Fibroblast of lung (primary cell): ENCODE data around the gene UBXN6. TPM values are rescaled to one million over a fixed set of nuclear protein-coding genes. Genes with fewer than 3 reads are reported as not detected.

ENCODE experiments used
- DNase-seq, 2 donors: peaks; one replicate each; pipeline versions ENCODE4 v3.0.0 to v3.0.0-alpha.2; 2010; ENCODE audit warnings: low read depth in 2 of 2
- H2AFZ ChIP-seq: 2 replicates; pipeline ENCODE4 v1.5.1; 2012; ENCODE audit warnings: low read length, control low read depth, inconsistent platforms
- H3K27ac ChIP-seq: 2 replicates; pipeline ENCODE4 v1.5.1; 2011; ENCODE audit warnings: low read length, control low read depth; ENCODE audit not compliant: insufficient read depth
- H3K27me3 ChIP-seq: 2 replicates; pipeline ENCODE4 v1.5.1; 2011; ENCODE audit warnings: mild to moderate bottlenecking, low read length; ENCODE audit not compliant: control insufficient read depth, insufficient read depth
- H3K36me3 ChIP-seq: 2 replicates; pipeline ENCODE4 v1.5.1; 2011; ENCODE audit warnings: low read length; ENCODE audit not compliant: control insufficient read depth, insufficient read depth
- H3K4me1 ChIP-seq: 2 replicates; pipeline ENCODE4 v1.5.1; 2011; ENCODE audit warnings: low read length; ENCODE audit not compliant: control insufficient read depth, insufficient read depth; ENCODE audit errors: extremely low read depth
- H3K4me2 ChIP-seq: 2 replicates; pipeline ENCODE4 v1.5.1; 2011; ENCODE audit warnings: low read length, control low read depth; ENCODE audit not compliant: insufficient read depth; ENCODE audit errors: extremely low read depth
- H3K4me3 ChIP-seq, 4 experiments: fragments of 200-600 bp in 1 of 4; sonication (generic) in 1 of 4; replicated peaks in 1 of 4; 2 replicates each; pipeline ENCODE4 v1.5.1; 2011 to 2016; ENCODE audit warnings: low read length in 4 of 4, low read depth in 3 of 4, mild to moderate bottlenecking in 3 of 4, control low read depth in 2 of 4, inconsistent platforms in 1 of 4, mixed read lengths in 1 of 4; ENCODE audit not compliant: insufficient read depth in 1 of 4; ENCODE audit errors: control extremely low read depth in 1 of 4
- H3K79me2 ChIP-seq: 2 replicates; pipeline ENCODE4 v1.5.1; 2012; ENCODE audit warnings: mild to moderate bottlenecking, low read length, inconsistent platforms; ENCODE audit not compliant: control insufficient read depth, insufficient read depth
- H3K9ac ChIP-seq: 2 replicates; pipeline ENCODE4 v1.5.1; 2011; ENCODE audit warnings: mild to moderate bottlenecking, low read length, control low read depth; ENCODE audit not compliant: insufficient read depth
- H3K9me3 ChIP-seq: 2 replicates; pipeline ENCODE4 v1.5.1; 2012; ENCODE audit warnings: low read depth, low read length; ENCODE audit not compliant: control insufficient read depth, insufficient read depth
- H4K20me1 ChIP-seq: 2 replicates; pipeline ENCODE4 v1.5.1; 2011; ENCODE audit warnings: low read length; ENCODE audit not compliant: control insufficient read depth, insufficient read depth; ENCODE audit errors: extremely low read depth
- CTCF ChIP-seq, 2 donors: IDR thresholded peaks in 1 of 2; conservative IDR thresholded peaks in 1 of 2; 1 replicate in 1 of 2; 2 replicates in 1 of 2; pipeline ENCODE4 v1.5.1; 2011 to 2012; ENCODE audit warnings: low read length in 2 of 2, control low read depth in 1 of 2, inconsistent platforms in 1 of 2, low read depth in 1 of 2, mild to moderate bottlenecking in 1 of 2
- EZH2 ChIP-seq: IDR thresholded peaks from 2 replicates; pipeline ENCODE4 v1.5.1; 2012; ENCODE audit warnings: low read length, control low read depth, mild to moderate bottlenecking; ENCODE audit errors: missing control alignments
- polyA plus RNA-seq, 2 donors: library from polyadenylated mRNA; depleted of rRNA in 1 of 2; stranded (reverse) in 1 of 2; unstranded in 1 of 2; fragments of >200 nt; gene quantifications; 2 replicates each; pipeline ENCODE4 v1.2.1, GENCODE V29; 2011 to 2012; ENCODE audit warnings: missing spikeins in 1 of 2
- total RNA-seq: library from RNA; depleted of rRNA; stranded (reverse); fragments of >200 nt; gene quantifications from 2 replicates; pipeline ENCODE4 v1.2.1, GENCODE V29; 2014

UBXN6 gene
- total and polyA plus RNA-seq, 2 donors (not counting 1 experiment from before 2014, with no cell fraction given), result 49.1 to 114 TPM

GRCh38 chr19:4448147-4448985, 9.2 kb downstream of the UBXN6 start:
- Histone ChIP-seq H3K9ac (no peak overlapping the region), H3K27me3 (no peaks in the 10 kb centered on the region), H3K4me3 (no peak overlapping the region), H4K20me1 (no peaks in the 10 kb centered on the region), H3K27ac (no peak overlapping the region), H3K9me3 (no peaks in the 10 kb centered on the region), H2AFZ (no peak overlapping the region), H3K4me1 (peaks cover 2% of the 10 kb centered on the region), H3K4me2 (no peak overlapping the region), H3K79me2 (no peaks in the 10 kb centered on the region), H3K36me3 (peaks cover 63% of the 10 kb centered on the region)
- DNase-seq, result no peak
- TF ChIP-seq CTCF (conservative IDR thresholded peaks at IDR 0.05 in 1 of 2, IDR thresholded peaks at IDR 0.05 in 1 of 2; ENCODE audit: low read depth in 1 of 2, low read length in 2 of 2) (no peak), EZH2 (no peak)

- no peaks in the 10 kb centered on the region for H3K27me3 ChIP-seq
- TF ChIP-seq EZH2 (no peak), CTCF (conservative IDR thresholded peaks at IDR 0.05 in 1 of 2, IDR thresholded peaks at IDR 0.05 in 1 of 2; ENCODE audit: low read depth in 1 of 2, low read length in 2 of 2) (no peak)
- H3K4me1 ChIP-seq, result peaks cover 2% of the 10 kb centered on the region
- DNase-seq, result no peak
- H3K4me3 ChIP-seq, result no peak overlapping the region
- no peaks in the 10 kb centered on the region for H3K9me3 ChIP-seq
- peaks cover 56% of the 10 kb centered on the region for H3K36me3 ChIP-seq
- H4K20me1 ChIP-seq, result no peaks in the 10 kb centered on the region
- no peak overlapping the region for H3K9ac ChIP-seq
- no peak overlapping the region for H3K4me2 ChIP-seq
- no peak overlapping the region for H3K27ac ChIP-seq
- H3K79me2 ChIP-seq, result no peaks in the 10 kb centered on the region
- H2AFZ ChIP-seq, result no peak overlapping the region
These were observed 10.1 kb downstream of the UBXN6 start for GRCh38 chr19:4447327-4448146.

- H3K27ac ChIP-seq, result no peak overlapping the region
- peaks cover 52% of the 10 kb centered on the region for H3K36me3 ChIP-seq
- H3K27me3 ChIP-seq, result no peaks in the 10 kb centered on the region
- H4K20me1 ChIP-seq, result no peaks in the 10 kb centered on the region
- H3K4me3 ChIP-seq, result no peak overlapping the region
- H3K9me3 ChIP-seq, result no peaks in the 10 kb centered on the region
- H3K9ac ChIP-seq, result no peak overlapping the region
- no peak overlapping the region for H3K4me2 ChIP-seq
- no peak overlapping the region for H2AFZ ChIP-seq
- no peak for DNase-seq
- H3K4me1 ChIP-seq, result peaks cover 2% of the 10 kb centered on the region
- TF ChIP-seq EZH2, result no peak
- no peak for TF ChIP-seq CTCF (conservative IDR thresholded peaks at IDR 0.05 in 1 of 2, IDR thresholded peaks at IDR 0.05 in 1 of 2; ENCODE audit: low read depth in 1 of 2, low read length in 2 of 2)
- no peaks in the 10 kb centered on the region for H3K79me2 ChIP-seq
These were observed 10.8 kb downstream of the UBXN6 start for GRCh38 chr19:4446704-4447200.
